Stimulated activated naive CD4-positive, alpha-beta T cell (primary cell): Measurements from ENCODE around the gene TMEM182.

Experiments used
- DNase-seq, 6 experiments: peaks; one replicate each; lab custom pipeline; 2025; lab: John Stamatoyannopoulos, UW

Gene TMEM182

DNA sequence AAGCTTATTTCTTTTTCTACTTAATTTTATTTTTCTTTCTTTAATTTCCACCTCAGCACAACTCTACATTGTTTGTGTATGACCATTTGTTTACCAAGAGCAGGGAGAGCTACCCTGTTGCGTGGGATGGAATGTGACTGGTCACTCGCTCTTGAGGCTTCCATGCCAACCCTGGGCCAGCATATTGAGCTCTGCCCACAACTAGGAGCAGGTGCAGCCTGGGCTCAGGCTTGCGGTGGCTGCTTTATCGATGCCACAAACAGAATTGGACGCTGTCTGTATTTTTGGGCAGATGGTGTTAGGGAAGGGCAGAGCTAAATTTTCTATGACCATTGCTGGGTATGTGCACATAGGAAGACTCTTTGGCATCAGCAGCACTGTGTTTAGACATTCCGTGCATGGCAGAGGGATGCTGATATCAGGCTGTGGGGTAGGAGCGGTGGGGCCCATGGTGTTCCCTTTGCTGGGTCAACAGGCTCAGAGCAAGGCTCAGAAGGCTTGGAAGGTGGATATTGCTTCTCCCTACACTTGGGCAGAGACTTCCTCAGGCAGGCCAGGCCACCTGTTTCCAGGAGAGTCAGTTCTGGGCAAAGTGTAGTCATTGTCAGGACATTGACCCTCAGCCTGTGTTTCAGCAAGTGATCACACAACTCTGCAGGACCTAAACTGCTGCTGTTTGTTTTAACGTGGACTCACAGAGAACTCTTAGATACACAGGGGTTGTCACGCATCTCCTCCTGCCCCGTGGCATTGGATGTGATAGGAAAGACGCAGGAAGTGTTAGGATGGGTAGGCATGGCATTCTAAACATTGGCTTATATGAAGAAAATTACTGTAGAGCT is 40.2 kb downstream of the TMEM182 start:
- no peak for DNase-seq

- peak in 2 of 6 experiments; percentile 8 to 12 for DNase-seq
These were observed 41.4 kb downstream of the TMEM182 start for GRCh38 chr2:102803041-102803896.

GRCh38 chr2:102803897-102804217 is 42.0 kb downstream of the TMEM182 start:
- no peak for DNase-seq

DNA sequence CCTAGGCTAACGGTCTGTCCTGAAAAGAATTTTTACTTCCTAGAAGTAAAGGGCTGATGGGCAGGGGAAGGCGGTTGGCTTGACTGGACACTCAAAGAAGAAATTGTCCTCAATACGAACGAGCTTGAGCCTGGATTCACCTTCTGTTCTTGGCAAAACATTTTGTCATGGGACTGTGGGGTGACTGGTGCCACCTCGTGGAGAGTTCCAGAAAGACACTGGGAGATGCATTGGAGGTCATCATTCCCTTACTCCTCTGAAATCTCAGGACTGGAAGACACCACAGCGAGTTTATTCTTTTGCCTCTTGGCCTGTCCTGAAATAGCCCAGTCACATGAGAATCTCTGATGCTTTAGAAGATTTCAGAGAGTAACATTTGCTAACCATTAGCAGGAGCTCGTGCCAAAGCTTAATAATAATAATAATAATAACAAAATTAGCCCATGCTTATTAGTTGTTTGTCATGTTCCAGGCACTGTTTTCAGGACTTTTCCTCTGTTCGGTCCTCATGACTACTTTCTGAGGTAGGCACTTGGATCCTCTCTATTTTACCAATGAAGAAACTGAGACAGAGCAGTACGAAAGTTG is 44.5 kb downstream of the TMEM182 start:
- peak in 2 of 6 experiments; percentile 4 to 14 for DNase-seq

DNA sequence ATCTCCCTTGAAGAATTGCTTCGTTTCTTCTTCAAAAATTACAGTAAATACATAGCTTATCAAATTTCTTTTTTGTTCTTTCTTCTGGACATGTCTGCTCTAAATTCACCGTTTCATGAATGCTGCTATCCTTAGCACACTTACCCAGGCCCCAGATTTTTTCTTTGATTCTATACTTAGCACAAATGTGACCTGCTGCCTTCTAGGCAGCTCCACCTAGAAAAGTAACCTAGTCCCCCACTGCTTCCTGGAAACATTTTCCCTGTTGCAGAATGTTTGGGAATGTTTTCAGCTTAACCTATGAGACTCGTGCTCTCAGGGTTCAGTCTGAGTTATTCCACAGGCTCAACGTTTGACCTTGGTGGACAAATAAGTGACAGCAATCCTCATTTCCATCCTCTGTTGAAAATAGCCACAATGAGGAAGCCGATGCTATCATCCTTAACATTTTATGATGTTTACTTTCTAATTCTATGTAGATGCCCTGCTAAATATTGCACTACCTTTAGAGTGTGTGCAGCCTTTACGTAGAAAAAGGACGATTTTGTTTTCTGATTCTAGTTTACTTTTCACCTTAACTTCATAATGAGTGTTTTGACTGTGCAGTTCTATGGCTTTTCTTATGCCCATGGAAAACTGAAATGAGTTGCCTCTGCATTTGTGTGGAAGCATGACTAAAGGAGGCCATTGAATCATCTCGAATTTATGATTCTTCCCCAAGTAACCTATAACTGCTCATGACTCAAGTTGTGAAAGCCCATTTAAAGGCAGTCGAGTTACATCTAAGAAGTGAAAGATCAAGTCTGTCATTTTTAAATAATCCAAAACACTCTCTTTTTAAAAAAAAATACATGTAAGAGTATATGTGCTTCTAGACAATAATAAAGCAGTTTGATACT is 47.7 kb downstream of the TMEM182 start:
- DNase-seq, result no peak

DNA sequence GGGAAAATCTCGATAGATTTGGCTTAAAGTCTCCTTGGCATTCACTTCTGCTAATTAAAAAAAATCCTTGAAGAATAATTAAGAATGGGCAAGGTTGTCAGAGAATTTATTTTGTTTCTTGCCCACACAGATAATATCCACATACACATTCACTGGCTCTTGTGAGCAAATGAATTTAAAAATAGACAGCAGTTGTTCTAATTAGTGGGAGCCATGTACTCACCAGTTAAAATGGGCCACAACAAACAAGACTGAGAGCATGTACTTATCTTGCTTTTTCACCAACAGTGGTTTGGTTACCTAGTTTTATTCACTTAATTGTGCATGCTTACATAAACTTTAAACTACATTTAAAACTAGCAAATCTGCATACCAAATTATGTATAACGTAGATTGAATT is 53.5 kb downstream of the TMEM182 start:
- no peak for DNase-seq

- DNase-seq, result no peak
These were observed 65.1 kb downstream of the TMEM182 start for GRCh38 chr2:102826904-102827303.

DNA sequence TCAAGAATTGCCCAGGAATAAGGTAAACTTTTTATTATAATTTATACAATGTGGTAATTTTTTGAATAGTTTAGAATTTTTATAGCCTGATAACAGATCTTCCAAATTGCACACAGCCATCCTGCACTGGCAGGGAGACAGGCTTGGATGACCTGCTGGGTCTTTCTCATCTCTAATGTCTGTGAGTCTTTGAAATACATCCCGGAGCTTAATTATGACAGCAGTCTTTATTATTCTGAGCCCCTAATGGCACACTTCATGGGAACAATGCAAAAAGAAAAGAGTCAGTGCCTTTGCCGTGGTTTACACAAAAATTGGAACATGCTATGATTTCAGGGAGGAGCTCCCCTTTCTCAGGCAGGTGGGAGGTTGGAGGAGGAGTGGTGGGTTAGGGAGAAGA is 71.0 kb downstream of the TMEM182 start:
- DNase-seq, result no peak

DNA sequence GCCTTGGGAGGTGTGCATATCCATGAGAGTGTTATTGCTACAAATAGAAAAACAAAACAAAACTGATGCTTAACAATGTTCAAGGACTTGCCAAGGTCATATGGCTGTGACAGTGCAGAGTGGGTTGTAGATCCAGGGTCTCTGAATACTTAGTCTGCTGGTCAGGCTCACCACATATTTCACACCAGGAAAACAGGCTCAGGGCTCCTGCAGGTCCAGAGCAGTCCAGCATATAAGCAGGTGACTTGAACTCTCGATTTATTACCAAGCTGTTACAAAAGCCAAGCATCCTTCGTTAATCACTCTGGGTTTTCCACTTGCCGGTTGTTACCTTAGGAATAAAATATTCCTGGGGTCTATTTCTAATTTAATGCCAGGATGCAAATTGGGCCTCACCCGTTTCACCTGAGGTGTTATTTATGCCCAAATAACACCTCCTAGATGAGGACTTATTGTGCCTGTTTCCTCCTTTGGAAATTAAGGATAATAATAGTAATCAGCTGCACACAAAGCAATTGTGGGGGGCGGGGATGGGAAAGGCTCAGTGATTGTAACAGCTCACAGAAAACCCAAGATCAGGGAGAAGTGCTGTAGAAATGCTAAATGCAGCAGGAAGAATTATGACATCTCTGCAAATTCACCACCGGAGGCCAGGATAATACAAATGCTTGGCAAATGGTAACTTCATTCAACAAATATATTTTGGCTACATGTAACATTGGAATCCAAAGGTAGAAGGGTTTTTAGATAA is 72.9 kb downstream of the TMEM182 start:
- no peak for DNase-seq

DNA sequence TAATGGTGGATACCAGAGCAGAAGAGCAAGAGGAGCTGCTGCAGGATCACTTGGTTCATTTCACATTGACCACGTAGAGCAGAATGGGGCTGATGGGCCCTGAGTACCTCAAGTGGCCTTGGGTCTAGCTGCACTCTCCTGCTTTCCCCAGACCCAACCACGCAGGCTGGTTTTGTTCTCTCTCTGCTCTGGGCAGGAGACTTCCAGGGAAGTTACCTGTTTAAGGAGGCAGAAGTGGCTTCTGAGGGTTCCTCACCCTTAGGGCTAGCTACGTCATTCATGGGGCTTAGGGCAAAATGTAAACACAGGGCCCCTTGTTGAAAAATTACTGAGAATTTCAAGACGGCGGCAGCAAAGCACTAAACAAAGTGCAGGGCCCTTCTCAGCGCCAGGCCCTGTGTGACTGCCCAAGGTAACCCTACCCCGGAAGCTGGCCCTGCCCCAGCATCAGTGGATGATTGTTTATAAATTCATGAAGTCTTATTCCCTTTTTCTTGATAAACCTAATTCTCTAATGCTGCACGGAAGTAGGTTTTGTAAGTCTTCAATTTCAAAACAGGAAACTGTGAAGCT is 75.9 kb downstream of the TMEM182 start:
- no peak for DNase-seq

DNA sequence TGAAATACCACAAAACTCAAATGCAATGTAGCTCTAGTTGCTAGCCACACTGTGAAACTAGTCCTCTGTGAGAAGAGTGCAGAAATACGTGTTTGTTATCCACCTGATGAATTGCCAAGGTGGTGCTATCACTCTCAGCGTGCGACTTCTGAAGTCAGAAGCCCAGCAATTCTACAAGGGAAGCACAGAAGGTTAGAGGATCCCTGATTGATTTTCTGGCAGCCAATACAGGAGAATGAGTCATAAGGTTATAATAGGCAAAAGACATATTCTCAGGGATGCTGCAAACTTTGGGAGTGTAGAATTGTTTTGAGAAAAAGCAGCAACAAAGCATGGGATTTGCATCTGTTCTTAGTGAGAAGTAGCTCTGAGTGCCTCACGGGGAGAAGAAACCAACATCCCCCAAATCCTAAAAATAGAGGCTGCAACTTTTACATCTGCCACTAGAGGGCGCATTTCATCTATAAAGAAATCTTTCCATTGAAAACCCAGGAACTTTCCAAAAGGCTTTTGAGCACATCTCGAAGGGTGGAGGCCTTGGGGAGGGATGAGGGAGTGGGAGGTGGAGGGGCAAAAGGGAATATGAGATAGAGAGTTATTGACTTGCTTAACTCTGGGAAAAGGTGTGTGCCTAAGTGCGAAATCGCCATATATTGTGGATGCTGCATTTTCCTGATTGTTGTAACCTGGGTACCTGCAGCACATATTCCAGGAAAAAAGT is 78.0 kb downstream of the TMEM182 start:
- DNase-seq, result peak in 2 of 6 experiments; percentile 22 to 52

- DNase-seq, result no peak
These were observed 79.4 kb downstream of the TMEM182 start for GRCh38 chr2:102841107-102841840.

DNA sequence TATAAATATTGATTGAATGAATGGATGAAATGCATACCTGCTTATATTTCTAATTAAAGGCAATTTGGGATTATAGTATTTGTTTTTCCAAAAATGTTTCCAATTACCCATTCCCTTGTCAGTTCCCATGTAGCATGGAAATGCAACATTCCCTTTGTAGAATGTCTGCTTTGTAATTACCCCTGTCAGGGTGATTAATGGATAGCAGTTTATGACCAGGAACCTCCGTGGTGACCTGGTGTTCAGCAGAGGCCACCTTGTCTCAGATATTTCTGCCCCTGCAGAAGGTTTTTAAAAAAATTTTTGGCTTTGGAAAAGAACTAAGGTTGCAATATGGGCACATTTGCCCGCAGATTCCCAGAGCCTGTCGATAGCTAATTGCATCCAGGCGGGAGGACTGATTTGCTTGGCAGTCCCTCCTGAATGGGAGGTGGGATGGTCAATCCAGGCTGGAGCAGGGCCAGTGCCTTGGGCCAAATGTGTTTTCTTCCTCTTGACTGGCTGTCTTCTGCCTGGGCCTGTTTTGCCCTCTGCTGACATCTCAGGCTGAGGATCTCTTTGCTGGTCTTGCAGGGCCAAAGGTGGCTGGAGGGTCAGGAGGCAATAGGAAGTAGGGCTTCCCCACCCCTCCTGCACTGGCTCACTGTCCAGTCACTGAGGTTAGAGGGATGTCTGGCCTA is 82.1 kb downstream of the TMEM182 start:
- no peak for DNase-seq

GRCh38 chr2:102844911-102845310 is 83.1 kb downstream of the TMEM182 start:
- DNase-seq, result no peak

DNA sequence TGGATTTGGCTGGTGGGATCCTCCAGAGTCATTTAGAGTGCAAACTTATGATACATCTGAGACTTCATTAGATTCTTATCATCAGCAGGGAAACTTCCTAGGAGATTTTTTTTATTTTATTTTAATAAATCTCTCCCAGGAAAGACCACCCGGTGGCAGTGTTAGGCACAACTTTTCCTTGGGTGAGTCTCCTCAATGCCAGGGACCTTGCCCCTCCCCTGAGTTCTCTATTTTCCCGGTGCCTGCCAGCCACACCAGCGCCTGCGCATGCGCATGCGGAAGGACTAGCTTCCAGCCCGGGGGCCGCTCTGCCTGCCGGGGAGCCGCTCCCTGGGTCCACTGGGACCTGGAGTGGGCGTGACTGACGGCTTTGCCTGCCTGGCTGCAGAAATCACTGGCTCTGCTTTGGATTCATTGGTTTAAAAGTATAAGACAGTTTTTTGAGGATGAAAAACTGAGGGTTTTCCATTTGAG is 86.6 kb downstream of the TMEM182 start:
- no peak for DNase-seq

- no peak for DNase-seq
These were observed 89.1 kb downstream of the TMEM182 start for GRCh38 chr2:102850888-102851287.

GRCh38 chr2:102852867-102853266 is 91.0 kb downstream of the TMEM182 start:
- DNase-seq, result no peak
